Neuronal stem cell (in vitro differentiated cells): ENCODE results near the gene NXN.

Experiments
- DNase-seq: peaks from one replicate; pipeline ENCODE4 v3.0.0-alpha.2; 2013; ENCODE audit warnings: low spot score
- H2AFZ ChIP-seq: one replicate; pipeline ENCODE4 v1.6.1; 2013; ENCODE audit warnings: mild to moderate bottlenecking, low read length, inconsistent platforms
- H2AK5ac ChIP-seq: 2 replicates; pipeline ENCODE4 v1.6.1; 2013; ENCODE audit warnings: low read depth, mild to moderate bottlenecking, inconsistent platforms, low read length, moderate library complexity, mixed read lengths
- H2BK120ac ChIP-seq: 2 replicates; pipeline ENCODE4 v1.6.1; 2013; ENCODE audit warnings: low read depth, mild to moderate bottlenecking, inconsistent platforms, low read length, moderate library complexity, mixed read lengths
- H2BK12ac ChIP-seq: one replicate; pipeline ENCODE4 v1.6.1; 2013; ENCODE audit warnings: low read length, inconsistent platforms
- H2BK15ac ChIP-seq: 2 replicates; pipeline ENCODE4 v1.6.1; 2013; ENCODE audit warnings: mild to moderate bottlenecking, low read length, inconsistent platforms, mixed read lengths
- H2BK5ac ChIP-seq: one replicate; pipeline ENCODE4 v1.6.1; 2013; ENCODE audit warnings: inconsistent platforms, mild to moderate bottlenecking, low read length, moderate library complexity
- H3K14ac ChIP-seq: one replicate; pipeline ENCODE4 v1.6.1; 2013; ENCODE audit warnings: low read length, inconsistent platforms
- H3K18ac ChIP-seq: 2 replicates; pipeline ENCODE4 v1.6.1; 2013; ENCODE audit warnings: low read length, inconsistent platforms
- H3K23ac ChIP-seq: 2 replicates; pipeline ENCODE4 v1.6.1; 2013; ENCODE audit warnings: low read depth, mild to moderate bottlenecking, mixed read lengths, low read length, inconsistent platforms; ENCODE audit not compliant: poor library complexity
- H3K27ac ChIP-seq: replicated peaks from 3 replicates; pipeline ENCODE4 v1.5.1; 2013; ENCODE audit warnings: low read length, inconsistent platforms
- H3K27me3 ChIP-seq, 3 experiments: 2 replicates each; pipeline ENCODE4 v1.6.1; 2013; ENCODE audit warnings: low read length in 3 of 3, mild to moderate bottlenecking in 2 of 3, inconsistent platforms in 1 of 3, low read depth in 1 of 3, mixed read lengths in 1 of 3, moderate library complexity in 1 of 3; ENCODE audit not compliant: control insufficient read depth in 3 of 3, insufficient read depth in 3 of 3
- H3K36me3 ChIP-seq, 2 donors: replicated peaks in 1 of 2; 2 replicates each; pipeline ENCODE4 v1.6.1; 2013; ENCODE audit warnings: low read length in 2 of 2; ENCODE audit not compliant: control insufficient read depth in 2 of 2, insufficient read depth in 2 of 2
- H3K4ac ChIP-seq: 2 replicates; pipeline ENCODE4 v1.6.1; 2013; ENCODE audit warnings: inconsistent platforms, mild to moderate bottlenecking, low read length, moderate library complexity
- H3K4me1 ChIP-seq, 2 donors: 1 replicate in 1 of 2; 2 replicates in 1 of 2; pipeline ENCODE4 v1.6.1; 2013; ENCODE audit warnings: low read length in 2 of 2, low read depth in 1 of 2; ENCODE audit not compliant: control insufficient read depth in 2 of 2, insufficient read depth in 1 of 2
- H3K4me2 ChIP-seq: one replicate; pipeline ENCODE4 v1.6.1; 2013; ENCODE audit warnings: mild to moderate bottlenecking, low read length, inconsistent platforms; ENCODE audit not compliant: insufficient read depth, poor library complexity, severe bottlenecking
- H3K4me3 ChIP-seq, 2 donors: 2 replicates each; pipeline ENCODE4 v1.5.1; 2013; ENCODE audit warnings: low read length in 2 of 2, mild to moderate bottlenecking in 2 of 2, inconsistent platforms in 1 of 2, moderate library complexity in 1 of 2
- H3K79me1 ChIP-seq: one replicate; pipeline ENCODE4 v1.6.1; 2013; ENCODE audit warnings: low read depth, mild to moderate bottlenecking, inconsistent platforms, low read length, moderate library complexity
- H3K9ac ChIP-seq: one replicate; pipeline ENCODE4 v1.6.1; 2013; ENCODE audit warnings: mild to moderate bottlenecking, low read depth, low read length, inconsistent platforms; ENCODE audit not compliant: poor library complexity
- H3K9me3 ChIP-seq, 2 donors: replicated peaks in 1 of 2; 2 replicates each; pipeline versions ENCODE3 to v1.6.1; 2013; ENCODE audit warnings: low read length in 2 of 2, mild to moderate bottlenecking in 2 of 2, inconsistent platforms in 1 of 2, low read depth in 1 of 2, mixed read lengths in 1 of 2, moderate library complexity in 1 of 2; ENCODE audit not compliant: control insufficient read depth in 2 of 2, insufficient read depth in 1 of 2
- H4K8ac ChIP-seq: one replicate; pipeline ENCODE4 v1.6.1; 2013; ENCODE audit warnings: low read depth, mild to moderate bottlenecking, inconsistent platforms, low read length, moderate library complexity
- H4K91ac ChIP-seq: one replicate; pipeline ENCODE4 v1.6.1; 2013; ENCODE audit warnings: low read length, low read depth, mild to moderate bottlenecking, inconsistent platforms; ENCODE audit not compliant: poor library complexity
- WGBS, 2 donors: extraction: QIAGEN DNeasy Blood & Tissue Kit; methylation state at CpG; one replicate each; pipeline ENCODE4 v1.1.7; 2013; ENCODE audit warnings: missing lambda C conversion rate in 2 of 2, mixed read lengths in 1 of 2; ENCODE audit not compliant: insufficient read length in 2 of 2, insufficient replicate concordance in 1 of 2; ENCODE audit errors: extremely low coverage in 2 of 2; 5-methylcytosine and 5-hydroxymethylcytosine counted together

The NXN gene

GRCh38 chr17:978103-979093 lies 1.2 kb downstream of the NXN start:
- H3K4me3 ChIP-seq = peak overlapping the region; percentile 85 to 95
- no peak overlapping the region for H3K27ac ChIP-seq

GRCh38 chr17:977166-977565 lies 2.4 kb downstream of the NXN start:
- Histone ChIP-seq H3K4me3 (peak overlapping the region in 1 of 2 donors; percentile 85), H2BK5ac (no peak overlapping the region), H4K8ac (no peak overlapping the region), H2BK12ac (no peak overlapping the region), H3K4me2 (no peak overlapping the region), H4K91ac (no peak overlapping the region), H3K27ac (no peak overlapping the region), H2BK120ac (no peak overlapping the region), H3K14ac (no peak overlapping the region), H3K79me1 (peaks cover 3% of the 10 kb centered on the region), H2AK5ac (no peak overlapping the region), H2AFZ (no peak overlapping the region), H3K4ac (no peak overlapping the region), H3K9me3 (peaks cover 4 to 6% of the 10 kb centered on the region in 2 donors), H3K4me1 (peaks cover 9 to 15% of the 10 kb centered on the region in 2 donors), H3K9ac (no peak overlapping the region), H3K23ac (no peak overlapping the region), H3K36me3 (peaks cover 0 to 38% of the 10 kb centered on the region in 2 donors), H2BK15ac (no peak overlapping the region), H3K27me3 (no peaks in the 10 kb centered on the region), H3K18ac (no peak overlapping the region)
- DNase-seq = no peak
- no CpG with 5 or more reads among the region's 6 CpGs for WGBS, 2 donors

More at GRCh38 chr17:978103-979093, 1.2 kb downstream of the NXN start:
- no peak overlapping the region for H4K8ac ChIP-seq
- H2BK12ac ChIP-seq = no peak overlapping the region
- H3K79me1 ChIP-seq = peaks cover 3% of the 10 kb centered on the region
- no peak overlapping the region for H2BK120ac ChIP-seq
- WGBS, 2 donors = no CpG with 5 or more reads among the region's 72 CpGs
- peak; percentile 42 for DNase-seq
- peak overlapping the region; percentile 63 for H2AFZ ChIP-seq
- peaks cover 0 to under 1% of the 10 kb centered on the region in 2 donors for H3K9me3 ChIP-seq
- H3K27me3 ChIP-seq = no peaks in the 10 kb centered on the region
- H2BK5ac ChIP-seq = no peak overlapping the region
- peaks cover 0 to 27% of the 10 kb centered on the region in 2 donors for H3K36me3 ChIP-seq
- H2AK5ac ChIP-seq = peak overlapping the region; percentile 98
- peak overlapping the region; percentile 11 for H2BK15ac ChIP-seq
- H3K23ac ChIP-seq = no peak overlapping the region
- peak overlapping the region; percentile 82 for H3K14ac ChIP-seq
- peak overlapping the region; percentile 98 for H3K18ac ChIP-seq
- no peak overlapping the region for H4K91ac ChIP-seq
- H3K4me1 ChIP-seq = peaks cover 6 to 15% of the 10 kb centered on the region in 2 donors
- H3K4ac ChIP-seq = no peak overlapping the region
- peak overlapping the region; percentile 81 for H3K9ac ChIP-seq
- H3K4me2 ChIP-seq = peak overlapping the region; percentile 63

GRCh38 chr17:976312-976711 lies 3.3 kb downstream of the NXN start:
- H3K4me3 ChIP-seq = no peak overlapping the region
- H3K27me3 ChIP-seq = no peaks in the 10 kb centered on the region
- no peak overlapping the region for H3K23ac ChIP-seq
- H4K91ac ChIP-seq = no peak overlapping the region
- no peak for DNase-seq
- H2BK5ac ChIP-seq = no peak overlapping the region
- no peak overlapping the region for H2AFZ ChIP-seq
- peaks cover 9 to 13% of the 10 kb centered on the region in 2 donors for H3K4me1 ChIP-seq
- no peak overlapping the region for H3K4ac ChIP-seq
- no peak overlapping the region for H2BK12ac ChIP-seq
- no CpG with 5 or more reads among the region's 6 CpGs for WGBS, 2 donors
- H3K4me2 ChIP-seq = no peak overlapping the region
- no peak overlapping the region for H2BK120ac ChIP-seq
- H2BK15ac ChIP-seq = no peak overlapping the region
- no peak overlapping the region for H2AK5ac ChIP-seq
- peaks cover 0 to 42% of the 10 kb centered on the region in 2 donors for H3K36me3 ChIP-seq
- no peak overlapping the region for H3K18ac ChIP-seq
- no peak overlapping the region for H3K9ac ChIP-seq
- H3K14ac ChIP-seq = no peak overlapping the region
- no peak overlapping the region for H4K8ac ChIP-seq
- peaks cover 4 to 6% of the 10 kb centered on the region in 2 donors for H3K9me3 ChIP-seq
- no peak overlapping the region for H3K27ac ChIP-seq
- H3K79me1 ChIP-seq = peaks cover 5% of the 10 kb centered on the region

GRCh38 chr17:975371-975915 lies 4.1 kb downstream of the NXN start:
- Histone ChIP-seq H3K18ac (no peak overlapping the region), H2AFZ (no peak overlapping the region), H3K4me1 (peaks cover 8 to 13% of the 10 kb centered on the region in 2 donors), H3K27me3 (no peaks in the 10 kb centered on the region), H3K27ac (no peak overlapping the region), H4K8ac (no peak overlapping the region), H3K79me1 (peaks cover 5% of the 10 kb centered on the region), H3K4me2 (no peak overlapping the region), H2BK15ac (no peak overlapping the region), H3K9me3 (peaks cover 4 to 6% of the 10 kb centered on the region in 2 donors), H3K23ac (no peak overlapping the region), H3K14ac (no peak overlapping the region), H3K9ac (no peak overlapping the region), H3K36me3 (peaks cover 0 to 51% of the 10 kb centered on the region in 2 donors), H4K91ac (no peak overlapping the region), H3K4me3 (no peak overlapping the region), H2AK5ac (no peak overlapping the region), H2BK5ac (no peak overlapping the region), H2BK120ac (no peak overlapping the region), H3K4ac (no peak overlapping the region), H2BK12ac (no peak overlapping the region)
- WGBS, 2 donors = no CpG with 5 or more reads among the region's 5 CpGs
- no peak for DNase-seq
